PFSK-1 (cell line): ENCODE results near the gene ACTR6.

Source experiments
- FOXP2 ChIP-seq: optimal IDR thresholded peaks from 2 replicates; pipeline ENCODE3; 2011; ENCODE audit warnings: borderline replicate concordance, control low read depth, inconsistent platforms; ENCODE audit not compliant: insufficient read depth; ENCODE audit errors: extremely low read length, extremely low read depth
- POLR2AphosphoS5 ChIP-seq: IDR thresholded peaks from 2 replicates; pipeline ENCODE4 v1.6.1; 2012; ENCODE audit warnings: low read depth, mild to moderate bottlenecking, control low read depth, low read length, moderate library complexity
- REST ChIP-seq, 2 experiments: IDR thresholded peaks; 2 replicates each; pipeline versions ENCODE4 v1.6.1 to v1.8.0; 2011 to 2012; ENCODE audit warnings: low read depth in 2 of 2, low read length in 2 of 2, control low read depth in 1 of 2, inconsistent platforms in 1 of 2, mild to moderate bottlenecking in 1 of 2, moderate library complexity in 1 of 2; ENCODE audit not compliant: insufficient read depth in 1 of 2
- SIN3A ChIP-seq: IDR thresholded peaks from 2 replicates; pipeline ENCODE4 v1.6.1; 2012; ENCODE audit warnings: mild to moderate bottlenecking, low read length, moderate library complexity, borderline replicate concordance; ENCODE audit not compliant: insufficient read depth
- TAF1 ChIP-seq: IDR thresholded peaks from 2 replicates; pipeline ENCODE4 v1.6.1; 2012; ENCODE audit warnings: low read length, control low read depth, borderline replicate concordance; ENCODE audit not compliant: insufficient read depth

The ACTR6 gene

DNA sequence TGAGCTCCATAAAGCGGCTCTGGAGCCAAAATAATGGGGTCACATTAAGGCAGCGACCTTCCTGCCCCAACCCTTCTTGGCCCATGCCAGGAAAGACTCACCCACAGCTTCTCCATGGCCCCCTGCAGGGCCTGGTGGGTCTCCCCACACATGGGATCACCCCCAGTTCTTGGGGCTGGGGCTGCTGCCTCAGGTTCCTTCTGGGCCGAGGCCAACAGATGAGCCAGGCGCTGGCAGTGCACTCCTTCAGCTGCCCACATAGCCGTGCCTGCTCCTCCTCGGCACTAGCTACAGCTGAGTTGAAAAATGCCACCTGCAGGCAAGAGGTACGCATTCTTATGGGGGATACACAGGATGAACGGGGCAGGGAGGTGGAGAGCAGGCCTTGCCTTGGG is 43.2 kb upstream of the ACTR6 start:
- TF ChIP-seq FOXP2 (no peak), REST (IDR thresholded peaks at IDR 0.05; ENCODE audit: insufficient read depth in 1 of 2, low read depth in 2 of 2, low read length in 2 of 2) (no peak), SIN3A (no peak), POLR2AphosphoS5 (no peak), TAF1 (no peak)

- TF ChIP-seq FOXP2 (no peak), POLR2AphosphoS5 (no peak), SIN3A (no peak), TAF1 (no peak), REST (IDR thresholded peaks at IDR 0.05; ENCODE audit: insufficient read depth in 1 of 2, low read depth in 2 of 2, low read length in 2 of 2) (no peak)
These were observed 42.1 kb upstream of the ACTR6 start for GRCh38 chr12:100158535-100158934.

- TF ChIP-seq TAF1 (no peak), POLR2AphosphoS5 (no peak), REST (IDR thresholded peaks at IDR 0.05; ENCODE audit: insufficient read depth in 1 of 2, low read depth in 2 of 2, low read length in 2 of 2) (no peak), SIN3A (no peak), FOXP2 (no peak)
These were observed 41.1 kb upstream of the ACTR6 start for GRCh38 chr12:100159391-100160104.

DNA sequence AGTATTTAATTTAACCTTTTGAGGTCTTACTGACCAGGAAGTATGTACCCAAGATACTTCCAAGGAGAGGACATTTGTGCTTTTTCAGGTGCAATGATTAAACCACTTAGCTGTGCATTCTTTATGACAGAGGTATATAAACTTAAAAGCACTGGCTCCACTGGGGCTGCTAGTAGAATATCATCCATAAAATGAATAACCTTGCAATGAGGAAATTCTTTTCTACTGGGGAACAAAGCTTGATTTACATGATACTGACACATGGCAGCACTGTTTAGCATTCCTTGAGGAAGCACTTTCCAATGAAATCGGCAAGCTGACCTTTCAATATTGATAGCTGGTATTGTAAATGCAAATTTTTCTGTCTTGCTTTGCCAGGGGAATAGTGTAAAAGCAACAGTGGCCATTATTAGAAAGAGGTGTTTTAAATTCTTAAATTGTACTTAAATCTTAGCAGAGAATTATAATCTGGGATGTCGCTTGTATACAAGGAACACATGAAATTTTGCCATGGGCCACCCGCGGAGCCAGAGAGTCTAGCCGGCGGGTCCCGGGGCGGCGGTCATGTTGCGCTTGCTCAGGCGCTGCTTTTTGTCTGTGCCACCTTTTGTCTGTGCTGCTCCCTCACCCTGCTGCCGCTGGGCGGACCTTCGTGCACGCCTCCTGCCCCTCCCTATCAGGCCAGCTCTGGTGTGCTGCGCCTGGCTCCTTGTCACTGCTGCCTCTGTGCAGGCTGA is 37.0 kb upstream of the ACTR6 start:
- TF ChIP-seq SIN3A (no peak), POLR2AphosphoS5 (no peak), TAF1 (no peak), FOXP2 (peak; percentile 54), REST (IDR thresholded peaks at IDR 0.05; ENCODE audit: insufficient read depth in 1 of 2, low read depth in 2 of 2, low read length in 2 of 2) (no peak)
